DLD1 (cell line): ENCODE data around the gene OR52I1.

Source experiments
- in situ Hi-C: cut with HindIII; loops from 2 replicates; pipeline ENCODE4 v1.10.0; 2017; ENCODE audit warnings: low sequenced_read_pairs

OR52I1 gene

DNA sequence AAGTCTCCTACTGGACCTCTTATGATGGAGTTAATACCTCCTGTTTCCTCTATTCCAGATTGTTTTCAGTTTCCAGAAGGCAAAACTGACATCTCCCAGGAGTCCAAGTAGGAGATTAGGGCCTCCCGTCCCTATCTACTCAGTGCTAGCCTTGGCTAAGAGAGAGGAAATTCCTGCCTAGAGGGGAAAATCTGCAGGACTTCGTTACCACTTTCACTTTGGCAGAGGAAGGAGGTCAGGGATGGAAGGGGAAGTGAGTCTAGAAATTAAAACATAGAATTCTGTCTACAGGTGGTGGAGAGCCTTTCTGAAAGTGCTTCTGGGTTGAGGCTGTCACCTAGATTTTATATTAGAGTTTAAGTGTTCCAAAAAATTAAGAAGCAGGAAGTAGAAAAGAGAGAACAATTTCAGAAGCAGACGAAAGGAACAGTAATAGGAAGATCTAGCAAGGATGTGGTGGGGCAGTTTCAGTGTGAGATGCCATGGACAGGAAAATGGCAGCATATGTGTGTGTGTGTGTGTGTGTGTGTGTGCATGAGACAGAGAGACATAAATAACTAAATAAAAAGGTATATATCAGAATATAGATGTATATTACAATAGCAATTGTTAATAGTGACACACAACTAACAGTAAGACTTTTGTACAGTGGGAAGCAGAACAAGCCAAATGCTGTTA lies 16.6 kb downstream of the OR52I1 start:
- in situ Hi-C loops = no loop called here

DNA sequence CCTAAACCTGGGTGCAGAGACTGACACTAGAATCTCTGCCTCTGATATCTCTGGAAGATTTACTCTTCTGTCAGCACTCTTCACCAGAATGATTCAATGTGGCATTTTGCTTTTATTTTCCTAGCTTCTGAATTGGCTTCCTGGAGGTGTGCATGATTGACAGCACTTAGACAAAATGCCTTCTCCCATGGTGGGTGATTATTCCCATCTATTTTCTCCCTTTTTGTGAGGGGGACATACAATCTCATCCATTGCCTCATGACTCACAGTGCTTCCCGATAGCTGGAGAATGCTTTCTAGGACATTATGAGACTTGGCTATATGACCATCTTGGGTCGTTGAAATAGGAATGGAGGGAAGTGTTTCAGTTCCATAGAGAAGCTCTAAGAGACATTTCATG lies 18.1 kb downstream of the OR52I1 start:
- in situ Hi-C loops = no loop called here

DNA sequence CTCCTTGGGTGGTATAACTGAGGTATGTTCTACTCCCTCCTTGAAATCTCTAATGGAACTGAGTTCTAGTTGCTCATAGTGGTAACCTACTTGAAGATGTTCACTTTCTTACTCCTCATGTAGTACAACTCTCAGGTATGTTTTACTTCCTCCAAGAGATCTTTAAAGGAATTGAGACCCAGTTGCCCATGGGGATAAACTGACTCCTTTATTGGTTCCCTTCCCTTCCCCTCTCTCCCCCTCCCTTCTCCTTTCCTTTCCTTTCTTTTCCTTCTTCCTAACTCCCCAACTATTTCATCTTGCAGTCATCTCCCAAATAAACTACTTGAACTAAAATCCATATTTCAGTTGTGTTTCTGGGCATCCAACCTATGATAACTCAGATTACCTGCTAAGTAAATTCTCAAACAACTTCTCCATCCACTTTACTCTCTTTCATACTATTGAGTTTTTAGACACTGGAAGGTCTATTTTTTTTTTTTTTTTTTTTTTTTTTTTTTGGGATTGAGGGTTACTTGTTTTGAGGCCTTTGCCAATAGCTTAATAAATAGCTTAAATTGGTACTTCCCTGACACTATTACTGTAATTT lies 22.1 kb downstream of the OR52I1 start:
- in situ Hi-C loops = no loop called here

DNA sequence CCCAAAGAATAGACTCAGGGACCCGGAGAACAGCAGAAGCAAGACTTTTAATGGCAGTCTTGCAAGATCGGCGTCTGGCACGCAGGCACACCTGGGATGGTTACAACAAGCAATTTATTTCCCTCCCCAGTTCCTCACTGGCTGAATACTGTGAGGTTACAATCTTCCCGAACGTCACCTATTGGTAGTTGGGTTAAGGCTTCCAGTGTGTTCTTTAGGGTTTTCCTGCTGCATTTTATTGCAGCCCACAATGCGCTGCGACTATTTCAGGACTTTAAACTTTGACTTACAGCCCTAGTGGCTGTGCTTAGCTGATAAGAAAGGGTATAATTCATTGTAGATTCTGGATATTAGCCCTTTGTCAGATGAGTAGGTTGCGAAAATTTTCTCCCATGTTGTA lies 25.7 kb downstream of the OR52I1 start:
- in situ Hi-C loops = no loop called here

DNA sequence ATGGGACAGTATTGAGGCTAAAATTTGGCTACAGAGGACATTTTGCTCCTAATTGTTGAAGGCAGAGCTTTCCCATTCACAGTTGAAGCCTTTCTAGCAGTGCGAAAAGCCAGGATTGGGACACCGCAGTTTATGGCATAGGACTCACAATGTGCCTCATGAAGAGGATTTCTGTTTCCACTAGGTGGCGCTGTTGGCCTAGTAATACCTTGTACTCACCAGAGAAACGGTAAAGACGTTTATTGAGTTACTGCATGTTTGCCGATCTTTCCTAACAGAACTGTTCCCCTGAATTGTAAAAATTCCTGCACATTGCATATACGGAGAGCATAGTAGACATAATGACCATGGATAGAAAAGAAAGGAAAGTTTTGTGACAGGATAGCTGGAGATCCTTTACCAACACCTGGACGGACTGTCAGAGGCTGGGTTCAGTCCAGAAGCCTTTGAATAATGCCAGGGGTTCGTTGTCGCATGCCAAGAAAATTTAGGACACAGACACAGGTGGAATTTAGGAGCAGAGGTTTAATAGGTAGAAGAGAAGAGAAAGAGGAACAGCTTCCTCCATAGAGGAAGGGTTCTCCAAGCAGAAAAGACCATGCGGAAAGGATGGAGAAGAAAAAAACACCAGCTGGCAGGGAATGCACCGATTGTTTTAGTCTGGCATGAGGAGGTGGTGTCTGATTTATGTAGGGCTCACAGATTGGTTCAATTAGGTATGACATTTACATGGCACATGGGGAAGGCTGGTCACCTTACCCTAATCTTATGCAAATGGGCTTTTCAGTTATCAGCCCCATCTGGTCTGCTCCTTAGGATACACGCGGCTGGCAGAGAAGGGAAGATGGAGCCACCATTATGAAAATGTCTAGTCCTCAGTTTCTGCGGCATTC lies 32.6 kb downstream of the OR52I1 start:
- in situ Hi-C loops = no loop called here

DNA sequence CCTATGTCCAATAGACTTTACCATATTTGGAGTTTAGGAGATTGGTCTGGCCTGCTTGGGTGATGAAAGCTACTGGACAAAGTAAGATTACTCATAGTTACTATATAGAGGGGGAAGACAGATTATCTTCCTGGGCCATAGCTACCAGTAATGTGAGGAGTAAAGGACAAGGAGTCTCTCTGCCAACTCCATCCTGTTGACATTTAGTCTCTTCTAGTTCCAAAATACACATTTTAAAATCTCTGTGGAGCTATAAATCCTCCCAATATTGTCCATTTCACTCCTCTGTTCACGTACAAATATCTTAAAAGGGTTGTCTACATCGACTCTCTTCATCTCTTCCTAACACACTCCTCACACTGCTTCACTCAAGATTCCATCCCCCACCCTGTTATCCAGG lies 42.3 kb downstream of the OR52I1 start:
- in situ Hi-C loops = no loop called here

DNA sequence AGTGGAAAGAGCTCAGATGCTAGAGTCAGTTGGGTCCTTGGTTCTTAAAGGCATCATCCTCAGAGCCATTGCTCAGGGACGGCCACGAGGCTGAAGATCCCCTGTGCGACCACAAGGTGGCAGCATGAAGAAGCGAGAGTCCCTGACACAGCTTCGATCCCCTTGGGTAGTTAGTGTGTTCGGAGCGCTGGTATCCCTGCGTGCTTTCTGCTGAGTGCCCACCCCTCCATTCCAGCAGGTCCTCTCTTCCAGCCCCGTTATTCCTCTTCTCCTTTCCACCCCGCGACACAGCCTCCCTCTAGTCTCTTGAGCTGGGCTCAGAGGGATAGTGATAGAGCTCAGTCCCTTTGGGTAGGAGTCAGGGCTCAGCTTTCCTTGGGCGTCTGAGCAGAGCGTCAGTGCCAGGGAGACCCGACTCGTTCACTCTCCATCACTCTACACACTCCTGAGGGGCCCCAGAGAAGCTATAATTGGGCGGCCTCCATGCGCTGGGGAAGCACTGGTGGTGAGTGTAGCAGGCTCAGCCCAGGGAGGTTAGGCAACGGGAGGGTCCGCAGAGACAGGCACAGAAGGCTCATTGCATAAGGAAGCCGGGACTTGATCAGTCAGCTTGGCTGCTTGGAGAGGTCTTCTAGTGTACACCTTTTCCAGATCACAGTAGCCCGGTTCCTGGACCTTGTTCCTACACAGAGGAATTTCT lies 43.3 kb downstream of the OR52I1 start, which contains the start of gene OR51D1:
TSS of gene OR51D1 (plus strand) at position 516 of the 700 bp plus-strand sequence. CDS start 2,314 bp downstream, outside the sequence.
- in situ Hi-C loops = no loop called here

DNA sequence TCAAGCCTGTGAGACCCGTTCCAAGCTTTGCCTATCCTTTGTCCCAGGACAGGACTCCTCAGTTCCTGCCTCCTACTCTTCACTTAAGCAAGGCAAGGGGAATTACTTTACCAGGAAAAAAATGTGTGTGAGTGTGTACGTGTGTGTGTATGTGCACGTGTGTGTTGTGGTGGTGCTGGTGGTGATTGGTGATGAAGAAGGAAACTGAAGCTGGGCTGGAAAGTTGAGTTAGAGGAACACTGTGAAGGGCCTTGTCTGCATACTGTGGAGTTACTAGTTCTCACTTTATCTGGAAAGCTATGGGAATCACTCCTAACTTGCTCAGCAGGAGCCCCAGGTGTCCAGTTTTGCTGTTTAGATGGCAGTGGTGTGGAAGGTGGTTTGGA lies 43.8 kb downstream of the OR52I1 start:
- in situ Hi-C loops = no loop called here

DNA sequence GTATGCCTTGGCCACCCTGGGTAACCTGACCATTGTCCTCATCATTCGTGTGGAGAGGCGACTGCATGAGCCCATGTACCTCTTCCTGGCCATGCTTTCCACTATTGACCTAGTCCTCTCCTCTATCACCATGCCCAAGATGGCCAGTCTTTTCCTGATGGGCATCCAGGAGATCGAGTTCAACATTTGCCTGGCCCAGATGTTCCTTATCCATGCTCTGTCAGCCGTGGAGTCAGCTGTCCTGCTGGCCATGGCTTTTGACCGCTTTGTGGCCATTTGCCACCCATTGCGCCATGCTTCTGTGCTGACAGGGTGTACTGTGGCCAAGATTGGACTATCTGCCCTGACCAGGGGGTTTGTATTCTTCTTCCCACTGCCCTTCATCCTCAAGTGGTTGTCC lies 46.1 kb downstream of the OR52I1 start:
- in situ Hi-C loops = no loop called here

DNA sequence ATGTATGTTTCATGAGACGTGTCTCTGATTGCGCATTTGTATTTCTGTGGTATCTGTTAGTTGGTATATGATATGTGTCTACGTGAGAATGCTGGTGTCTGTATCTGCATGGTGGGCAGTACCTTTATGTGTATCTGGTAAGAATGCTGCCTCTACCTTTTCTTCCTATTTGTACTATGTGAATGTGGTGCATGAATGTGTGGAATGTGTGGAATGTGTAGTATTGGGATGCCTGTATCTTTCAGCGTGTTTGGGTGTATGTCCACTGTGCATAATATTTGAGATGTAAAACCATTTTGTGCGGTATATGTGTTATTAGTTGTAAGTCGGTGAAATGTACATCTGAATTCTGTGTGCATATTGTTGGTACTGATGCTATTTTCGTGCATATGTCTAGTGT lies 47.7 kb downstream of the OR52I1 start:
- in situ Hi-C loops = no loop called here

DNA sequence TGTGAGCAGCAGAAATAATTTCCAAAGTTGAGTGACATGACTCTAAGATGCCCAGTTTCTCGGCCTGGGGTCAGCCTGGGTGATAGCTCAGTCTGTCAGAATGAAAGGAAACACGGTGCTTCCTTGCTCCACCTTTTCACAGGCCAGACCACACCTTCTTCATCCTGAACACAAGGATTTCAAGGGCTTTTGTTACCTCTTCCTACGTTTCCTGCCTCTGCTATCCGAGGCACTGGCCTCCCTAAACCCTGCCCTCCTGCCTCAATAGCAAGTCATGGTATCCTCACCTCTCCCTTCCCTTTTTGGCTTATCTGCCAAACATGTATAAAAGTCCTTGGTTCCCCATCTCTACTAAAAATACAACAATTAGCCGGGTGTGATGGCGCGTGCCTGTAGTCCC lies 48.2 kb downstream of the OR52I1 start:
- in situ Hi-C loops = no loop called here

DNA sequence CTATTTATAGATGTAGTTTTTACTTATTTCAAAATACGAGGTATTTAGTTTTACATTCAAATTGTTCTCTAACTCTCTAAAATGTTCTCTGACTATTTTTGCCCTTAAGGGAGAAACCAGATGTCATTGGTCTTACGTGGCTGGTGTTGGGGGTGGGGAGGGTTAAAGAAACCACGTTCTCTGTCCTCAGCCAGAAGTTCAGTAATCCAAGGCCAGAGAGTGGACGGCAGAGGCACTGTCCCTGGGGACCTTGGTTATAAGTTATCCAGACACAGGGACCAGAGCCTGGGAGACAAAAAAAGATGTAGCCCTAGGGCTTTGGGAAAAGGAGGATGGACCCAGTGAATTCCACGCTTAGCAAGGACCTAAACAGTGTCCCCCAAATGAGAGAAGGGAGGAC lies 49.2 kb downstream of the OR52I1 start:
- in situ Hi-C loops = no loop called here

DNA sequence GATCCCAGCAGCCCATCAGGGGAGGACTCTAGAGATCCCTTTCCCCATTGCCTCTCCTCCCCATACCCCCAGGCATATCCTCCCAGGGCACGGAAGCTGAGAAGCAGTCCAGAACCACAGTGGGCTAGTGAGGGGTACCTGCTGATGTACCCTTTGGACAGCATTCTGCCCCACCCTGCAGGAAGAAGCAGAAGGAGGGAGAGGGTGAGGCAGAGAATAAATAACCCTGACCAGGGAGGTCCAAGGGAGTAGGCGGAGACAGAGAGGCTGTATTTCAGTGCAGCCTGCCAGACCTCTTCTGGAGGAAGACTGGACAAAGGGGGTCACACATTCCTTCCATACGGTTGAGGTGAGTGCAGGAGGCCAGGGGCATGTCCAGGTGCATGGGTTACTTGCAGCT lies 49.8 kb downstream of the OR52I1 start, which contains the start of gene OR51E1:
TSS of gene OR51E1 (plus strand) at position 301 of the 400 bp plus-strand sequence. CDS start 8,545 bp downstream, outside the sequence.
- in situ Hi-C loops = no loop called here

DNA sequence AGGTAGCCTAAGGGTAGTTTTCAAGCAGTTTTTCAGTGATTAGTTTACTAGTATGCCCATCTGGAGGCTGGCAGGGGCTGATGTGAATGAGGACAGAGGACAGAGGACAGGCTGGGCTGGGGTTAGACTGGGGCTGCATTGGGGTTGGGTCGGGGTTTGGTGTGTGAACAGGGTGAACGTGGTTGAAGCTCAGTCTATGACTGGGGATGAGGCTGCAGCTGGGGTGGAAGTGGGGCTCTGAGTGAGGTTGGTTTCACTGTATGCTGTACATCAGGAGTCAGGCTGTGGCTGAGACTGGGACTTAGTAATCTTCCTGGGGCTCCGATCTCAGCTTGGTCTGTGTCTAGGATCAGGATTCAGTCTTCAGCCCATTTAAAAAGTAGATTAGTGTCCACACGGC lies 50.4 kb downstream of the OR52I1 start:
- in situ Hi-C loops = no loop called here
